Neural cell (in vitro differentiated cells): ENCODE data around the gene KIF5A. TPM values are rescaled to one million over a fixed set of nuclear protein-coding genes. Genes with fewer than 3 reads are reported as not detected.
A peak's percentile ranks its signal among the peaks of the same experiment; 100 is the strongest.

Experiments used
- H2AFZ ChIP-seq: fragments of 200-600, 300-800 bp; sonication (generic), shearing (Covaris generic); 2 replicates; pipeline ENCODE4 v1.6.0; 2014; ENCODE audit warnings: low read depth, mild to moderate bottlenecking, antibody characterized with exemption, low read length, moderate library complexity
- H3F3A ChIP-seq: fragments of 200-600 bp; shearing (Covaris generic); 2 replicates; pipeline ENCODE4 v1.6.1; 2016; ENCODE audit warnings: mild to moderate bottlenecking, moderate library complexity, mixed read lengths, antibody characterized with exemption, low read length; ENCODE audit not compliant: insufficient read depth, poor library complexity, severe bottlenecking
- H3K27ac ChIP-seq: fragments of 200-600, 300-800 bp; sonication (generic), shearing (Covaris generic); 2 replicates; pipeline ENCODE4 v1.5.1; 2014; ENCODE audit warnings: mild to moderate bottlenecking, low read length, moderate library complexity
- H3K27me3 ChIP-seq: fragments of 300-800, 200-600 bp; sonication (generic), shearing (Covaris generic); 2 replicates; pipeline ENCODE4 v1.6.0; 2014; ENCODE audit warnings: mild to moderate bottlenecking, low read depth, low read length, moderate library complexity; ENCODE audit not compliant: insufficient read depth
- H3K36me3 ChIP-seq: fragments of 300-800, 200-600 bp; sonication (generic), shearing (Covaris generic); 2 replicates; pipeline ENCODE4 v1.5.1; 2014; ENCODE audit warnings: mild to moderate bottlenecking, antibody characterized with exemption, low read length, moderate library complexity; ENCODE audit not compliant: insufficient read depth
- H3K4me2 ChIP-seq: fragments of 300-800, 200-600 bp; sonication (generic), shearing (Covaris generic); 2 replicates; pipeline ENCODE4 v1.6.0; 2014; ENCODE audit warnings: mild to moderate bottlenecking, low read length
- H3K4me3 ChIP-seq: fragments of 300-800, 200-600 bp; sonication (generic), shearing (Covaris generic); 2 replicates; pipeline ENCODE4 v1.5.1; 2014; ENCODE audit warnings: mild to moderate bottlenecking, low read length, moderate library complexity
- H3K79me2 ChIP-seq: fragments of 200-600 bp; shearing (Covaris generic); replicated peaks from 2 replicates; pipeline ENCODE4 v1.6.0; 2014; ENCODE audit warnings: mild to moderate bottlenecking, low read length, moderate library complexity; ENCODE audit not compliant: insufficient read depth
- H3K9ac ChIP-seq: fragments of 300-800, 200-600 bp; sonication (generic), shearing (Covaris generic); 2 replicates; pipeline ENCODE4 v1.6.1; 2016; ENCODE audit warnings: mild to moderate bottlenecking, low read length, mixed read lengths
- H3K9me2 ChIP-seq: fragments of 200-600 bp; shearing (Covaris generic); 2 replicates; pipeline ENCODE4 v1.6.1; 2016; ENCODE audit warnings: mild to moderate bottlenecking, low read length, mixed read lengths; ENCODE audit not compliant: insufficient read depth
- H3K9me3 ChIP-seq: fragments of 200-600, 300-800 bp; sonication (generic), shearing (Covaris generic); 2 replicates; pipeline ENCODE4 v1.6.1; 2016; ENCODE audit warnings: mild to moderate bottlenecking, mixed run types, low read length, moderate library complexity, mixed read lengths
- H4K20me1 ChIP-seq: fragments of 200-600 bp; shearing (Covaris generic); 2 replicates; pipeline ENCODE4 v1.6.1; 2016; ENCODE audit warnings: mild to moderate bottlenecking, mixed run types; ENCODE audit not compliant: insufficient read depth
- CTCF ChIP-seq: fragments of 450-650 bp; IDR thresholded peaks from 2 replicates; pipeline ENCODE4 v1.5.1; 2014; ENCODE audit warnings: antibody characterized with exemption, mild to moderate bottlenecking, moderate library complexity; ENCODE audit not compliant: poor library complexity, severe bottlenecking
- EP300 ChIP-seq: fragments of 450-650 bp; conservative IDR thresholded peaks from 2 replicates; pipeline ENCODE4 v1.6.1; 2014; ENCODE audit warnings: antibody characterized with exemption, mild to moderate bottlenecking, moderate library complexity; ENCODE audit not compliant: poor library complexity, severe bottlenecking
- EZH2 ChIP-seq: fragments of 200-600, 300-800 bp; shearing (Covaris generic), sonication (generic); IDR thresholded peaks from 2 replicates; pipeline ENCODE4 v1.6.1; 2014; ENCODE audit warnings: antibody characterized with exemption, low read length, borderline replicate concordance, mild to moderate bottlenecking; ENCODE audit not compliant: insufficient read depth, poor library complexity, severe bottlenecking
- MXI1 ChIP-seq: fragments of 450-650 bp; conservative IDR thresholded peaks from 2 replicates; pipeline ENCODE4 v1.6.1; 2014; ENCODE audit warnings: antibody characterized with exemption, mild to moderate bottlenecking; ENCODE audit not compliant: poor library complexity, severe bottlenecking
- POLR2AphosphoS5 ChIP-seq: IDR thresholded peaks from 2 replicates; pipeline ENCODE4 v1.6.1; 2012
- RAD21 ChIP-seq: fragments of 450-650 bp; conservative IDR thresholded peaks from 2 replicates; pipeline ENCODE4 v1.6.1; 2014; ENCODE audit warnings: antibody characterized with exemption, mild to moderate bottlenecking, moderate library complexity
- REST ChIP-seq: IDR thresholded peaks from 2 replicates; pipeline ENCODE4 v1.6.1; 2012; ENCODE audit warnings: borderline replicate concordance
- SMC3 ChIP-seq: fragments of 450-650 bp; conservative IDR thresholded peaks from 2 replicates; pipeline ENCODE4 v1.6.1; 2014; ENCODE audit warnings: antibody characterized with exemption, mild to moderate bottlenecking, moderate library complexity; ENCODE audit not compliant: poor library complexity
- TAF1 ChIP-seq: IDR thresholded peaks from 2 replicates; pipeline ENCODE4 v1.6.1; 2012; ENCODE audit warnings: low read depth
- polyA plus RNA-seq: library from polyadenylated mRNA; depleted of rRNA; stranded (reverse); fragments of >200 nt; gene quantifications from 2 replicates; pipeline ENCODE4 v1.2.3, GENCODE V29; 2014

KIF5A gene
- polyA plus RNA-seq, 1 donor from 2014 or later: 58.8 TPM

GRCh38 chr12:57632073-57632957 is 82.5 kb downstream of the KIF5A start:
- no peaks in the 10 kb centered on the region for H4K20me1 ChIP-seq
- TF ChIP-seq MXI1 (peak; percentile 9), EZH2 (no peak), REST (no peak), TAF1 (no peak), POLR2AphosphoS5 (peak; percentile 46), RAD21 (no peak), CTCF (no peak), EP300 (no peak), SMC3 (no peak)
- no peaks in the 10 kb centered on the region for H3K9me3 ChIP-seq
- H3K9me2 ChIP-seq: no peaks in the 10 kb centered on the region
- H3K79me2 ChIP-seq: peaks cover 7% of the 10 kb centered on the region
- H3K27me3 ChIP-seq: peaks cover 38% of the 10 kb centered on the region
- peak overlapping the region; percentile 60 for H2AFZ ChIP-seq
- H3K36me3 ChIP-seq: peaks cover 14% of the 10 kb centered on the region
- H3K9ac ChIP-seq: peak overlapping the region; percentile 94
- peaks cover 3% of the 10 kb centered on the region for H3F3A ChIP-seq
- peak overlapping the region; percentile 93 for H3K4me2 ChIP-seq
- H3K27ac ChIP-seq: peak overlapping the region; percentile 82
- H3K4me3 ChIP-seq: peak overlapping the region; percentile 97

DNA sequence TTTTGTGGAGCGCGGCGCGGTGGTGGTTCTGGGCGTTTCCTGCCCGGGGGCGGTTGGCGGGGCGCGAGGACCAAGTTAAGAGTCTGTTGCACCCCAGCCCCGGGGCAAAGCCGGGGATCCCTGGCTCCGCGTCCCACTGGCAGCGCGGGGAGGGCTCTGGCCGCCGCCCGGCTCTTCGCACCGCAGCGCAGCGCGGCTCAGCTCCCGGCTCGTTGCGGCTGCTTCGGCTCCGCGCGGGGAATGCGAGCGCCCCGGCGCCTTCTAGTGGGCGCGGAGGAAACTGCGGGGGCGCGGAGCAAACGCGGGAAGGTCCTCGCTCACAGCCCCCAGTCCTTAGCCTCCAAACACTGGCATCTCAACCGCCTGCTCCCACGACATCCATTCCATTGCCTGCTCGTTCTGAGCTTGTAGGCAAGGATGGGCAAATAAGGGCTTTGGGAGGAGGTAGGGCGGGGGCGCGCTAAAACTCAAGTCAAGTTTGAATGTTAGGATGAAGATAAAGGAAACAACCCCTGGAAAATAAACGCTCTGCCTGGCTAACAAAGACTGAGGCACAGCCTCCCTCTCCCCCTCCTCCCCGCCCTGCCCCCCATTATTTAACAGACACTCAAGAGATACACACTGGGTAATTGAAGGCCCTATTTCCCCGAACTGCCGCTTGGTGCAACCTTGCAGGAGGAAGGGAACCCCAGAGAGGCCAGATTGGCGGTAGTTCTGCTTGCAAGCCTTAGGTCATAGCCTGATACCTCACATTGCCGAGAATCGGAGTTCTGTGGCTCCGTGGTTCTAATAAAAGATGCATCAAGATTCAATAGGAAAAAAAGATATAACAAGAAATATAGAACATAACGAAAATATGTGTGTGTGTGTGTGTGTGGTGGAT is 83.4 kb downstream of the KIF5A start, which contains the start of gene B4GALNT1:
TSS of gene B4GALNT1 (minus strand) at position 244 of the 883 bp plus-strand sequence. CDS start 1,069 bp downstream, outside the sequence.
- Histone ChIP-seq H3K79me2 (peaks cover 7% of the 10 kb centered on the region), H2AFZ (peak within 1 kb of the TSS; percentile 70), H3K27me3 (peaks cover 32% of the 10 kb centered on the region), H3F3A (peaks cover 3% of the 10 kb centered on the region), H3K27ac (peak within 1 kb of the TSS; percentile 82), H4K20me1 (no peaks in the 10 kb centered on the region), H3K9ac (peak within 1 kb of the TSS; percentile 94), H3K4me3 (peak within 1 kb of the TSS; percentile 97), H3K4me2 (peak within 1 kb of the TSS; percentile 93), H3K9me3 (no peaks in the 10 kb centered on the region), H3K9me2 (no peaks in the 10 kb centered on the region), H3K36me3 (peaks cover 13% of the 10 kb centered on the region)
- TF ChIP-seq TAF1: peak; percentile 78
- TF ChIP-seq POLR2AphosphoS5: peak; percentile 75
- TF ChIP-seq EZH2: no peak
- TF ChIP-seq MXI1: peak; percentile 61
- TF ChIP-seq REST: peak; percentile 82
- peak; percentile 70 for TF ChIP-seq RAD21
- TF ChIP-seq SMC3: peak; percentile 81
- peak; percentile 97 for TF ChIP-seq CTCF
- TF ChIP-seq EP300: peak; percentile 42
